GM10266 (cell line): Measurements from ENCODE around the gene GJA10.
"Not testable (repeated sequence)": the region's sequence is repeated elsewhere in the genome, so short reads cannot be mapped to it uniquely, and the experiment has no call there.

Experiments
- DNase-seq: peaks from one replicate; pipeline ENCODE4 v3.0.0; 2012; ENCODE audit errors: extremely low spot score
- TF ChIP-seq, protein P1 (sequence below): IDR thresholded peaks from 2 replicates; pipeline ENCODE4 v1.5.1; 2012; ENCODE audit warnings: mild to moderate bottlenecking, low read depth; ENCODE audit not compliant: control insufficient read depth, insufficient read depth; ENCODE audit errors: missing control alignments

The GJA10 gene

GRCh38 chr6:89873721-89874120 is 20.5 kb upstream of the GJA10 start:
- TF ChIP-seq, protein P1, sequence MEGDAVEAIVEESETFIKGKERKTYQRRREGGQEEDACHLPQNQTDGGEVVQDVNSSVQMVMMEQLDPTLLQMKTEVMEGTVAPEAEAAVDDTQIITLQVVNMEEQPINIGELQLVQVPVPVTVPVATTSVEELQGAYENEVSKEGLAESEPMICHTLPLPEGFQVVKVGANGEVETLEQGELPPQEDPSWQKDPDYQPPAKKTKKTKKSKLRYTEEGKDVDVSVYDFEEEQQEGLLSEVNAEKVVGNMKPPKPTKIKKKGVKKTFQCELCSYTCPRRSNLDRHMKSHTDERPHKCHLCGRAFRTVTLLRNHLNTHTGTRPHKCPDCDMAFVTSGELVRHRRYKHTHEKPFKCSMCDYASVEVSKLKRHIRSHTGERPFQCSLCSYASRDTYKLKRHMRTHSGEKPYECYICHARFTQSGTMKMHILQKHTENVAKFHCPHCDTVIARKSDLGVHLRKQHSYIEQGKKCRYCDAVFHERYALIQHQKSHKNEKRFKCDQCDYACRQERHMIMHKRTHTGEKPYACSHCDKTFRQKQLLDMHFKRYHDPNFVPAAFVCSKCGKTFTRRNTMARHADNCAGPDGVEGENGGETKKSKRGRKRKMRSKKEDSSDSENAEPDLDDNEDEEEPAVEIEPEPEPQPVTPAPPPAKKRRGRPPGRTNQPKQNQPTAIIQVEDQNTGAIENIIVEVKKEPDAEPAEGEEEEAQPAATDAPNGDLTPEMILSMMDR = no peak
- DNase-seq = no peak

DNA sequence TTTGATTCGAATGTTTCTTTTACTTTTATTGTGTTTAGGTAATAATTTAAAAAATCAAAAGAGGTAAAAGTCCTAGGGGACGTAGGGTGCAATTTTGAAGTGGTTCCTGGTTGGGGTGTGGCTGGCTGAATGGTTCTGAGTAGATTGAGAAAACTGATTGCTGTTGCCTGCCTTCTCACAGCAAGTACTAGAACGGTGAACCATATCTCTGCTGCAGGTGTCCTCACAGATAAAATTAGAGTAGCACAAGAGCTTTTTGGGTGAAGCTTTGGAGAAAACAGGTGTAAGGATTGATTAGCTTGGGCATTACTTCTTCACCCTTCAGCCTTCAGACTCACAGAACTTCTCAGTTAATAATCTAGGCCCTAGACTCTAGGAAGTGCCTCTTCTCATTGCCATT is 19.8 kb upstream of the GJA10 start:
- TF ChIP-seq, protein P1 = no peak
- DNase-seq = no peak

DNA sequence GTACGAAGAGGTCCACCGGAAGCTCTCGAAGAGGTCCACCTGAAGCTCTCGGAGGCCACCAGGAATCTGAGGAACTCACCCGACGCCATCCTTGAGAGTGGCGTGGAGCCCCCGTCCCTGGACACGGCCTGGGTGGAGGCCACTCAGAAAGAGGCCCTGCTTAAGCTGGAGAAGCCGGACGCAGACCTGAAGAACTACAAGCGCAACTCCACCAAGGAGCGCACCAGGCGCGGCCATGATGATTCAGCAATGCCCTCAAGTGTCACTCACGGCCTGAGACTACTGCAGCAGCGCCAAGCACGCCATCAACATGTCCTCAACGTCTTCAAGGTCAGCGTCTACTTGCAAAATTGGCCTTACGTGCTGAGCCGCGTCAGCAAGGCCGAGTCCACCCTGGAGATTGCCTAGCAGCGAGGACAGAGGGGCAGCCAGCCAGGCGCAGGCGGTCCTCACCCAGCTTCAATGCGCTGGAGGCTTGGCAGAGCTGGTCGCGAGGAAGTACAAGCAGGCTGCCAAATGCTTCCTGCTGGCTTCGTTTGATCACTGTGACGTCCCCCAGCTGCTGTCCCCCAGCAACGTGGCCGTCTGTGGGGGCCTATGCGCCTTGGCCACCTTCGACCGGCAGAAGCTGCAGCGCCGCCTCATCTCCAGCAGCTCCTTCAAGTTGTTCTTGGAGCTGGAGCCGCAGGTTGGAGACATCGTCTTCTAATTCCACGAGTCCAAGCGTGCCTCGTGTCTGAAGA is 7.7 kb upstream of the GJA10 start:
- DNase-seq = no peak
- TF ChIP-seq, protein P1 = no peak

DNA sequence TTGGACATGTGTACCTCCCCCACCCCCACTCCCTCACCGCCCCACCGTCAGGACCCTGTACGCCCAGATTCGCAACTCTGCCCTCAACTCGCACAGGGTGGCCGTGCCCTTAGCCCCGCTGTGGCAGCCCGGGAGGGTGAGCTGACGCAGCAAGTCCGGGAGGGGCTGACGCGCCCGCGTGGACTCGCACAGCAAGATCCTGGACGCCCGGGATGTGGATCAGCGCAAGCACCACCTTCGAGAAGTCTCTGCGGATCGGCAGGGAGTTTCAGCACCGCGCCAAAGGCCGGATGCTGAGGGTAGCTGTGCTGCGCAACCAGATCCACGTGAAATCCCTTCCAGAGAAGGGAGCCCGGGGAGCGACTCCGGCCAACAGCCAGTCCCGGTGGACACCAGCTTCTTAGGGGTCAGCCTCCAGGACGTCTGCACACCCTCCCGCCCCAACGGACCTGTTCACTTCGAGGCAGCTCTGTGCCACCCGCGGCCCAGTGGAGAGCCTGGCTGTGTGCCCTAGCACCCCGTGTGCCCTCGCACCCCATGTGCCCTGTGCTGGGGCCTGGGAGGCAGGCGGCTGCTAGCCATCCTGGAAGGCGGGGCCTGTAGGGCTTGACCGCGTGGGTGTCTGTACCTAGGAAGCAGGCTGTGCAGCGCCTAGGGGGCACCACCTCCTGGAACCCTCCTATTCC is 6.7 kb upstream of the GJA10 start:
- no peak for DNase-seq
- TF ChIP-seq, protein P1 = no peak

DNA sequence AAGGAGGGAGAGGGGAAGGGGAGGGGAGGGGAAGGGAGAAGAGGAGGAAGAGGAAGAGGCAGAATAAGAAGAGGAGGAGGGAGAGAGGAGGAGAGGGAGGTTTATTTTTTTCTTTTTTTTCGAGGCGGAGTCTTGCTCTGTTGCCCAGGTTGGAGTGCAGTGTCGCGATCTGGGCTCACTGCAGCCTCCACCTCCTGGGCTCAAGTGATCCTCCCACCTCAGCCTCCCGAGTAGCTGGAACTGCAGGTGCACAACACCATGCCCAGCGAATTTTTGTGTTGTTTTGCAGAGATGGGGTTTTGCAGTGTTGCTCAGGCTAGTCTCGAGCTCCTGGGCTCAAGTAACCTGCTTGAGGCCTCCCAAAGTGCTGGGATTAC is 6.1 kb upstream of the GJA10 start:
- TF ChIP-seq, protein P1 = no peak
- no peak for DNase-seq

GRCh38 chr6:89888871-89889270 is 5.4 kb upstream of the GJA10 start:
- DNase-seq = no peak
- TF ChIP-seq, protein P1 = no peak

GRCh38 chr6:89890845-89891528 is 3.3 kb upstream of the GJA10 start:
- DNase-seq = not testable (repeated sequence)

- not testable (repeated sequence) for DNase-seq
Observed at GRCh38 chr6:89892577-89892976, 1.7 kb upstream of the GJA10 start.
